ENCODE results near the gene PAPOLG.

GRCh38 chr2:60775048-60775639, 19.1 kb downstream of the PAPOLG start:
- TF ChIP-seq CTCF (IDR thresholded peaks at IDR 0.05) (no peak), SMC3 (IDR thresholded peaks at IDR 0.05) (no peak)

Data from A549 (cell line).